RCC 7860 (cell line): Measurements from ENCODE around the gene CADM1.

Experiments used
- DNase-seq: peaks from one replicate; pipeline ENCODE4 v3.0.0-alpha.2; 2015; ENCODE audit warnings: low spot score
- FAIRE-seq: peaks from 2 replicates; lab custom pipeline; 2012; peaks lifted over from hg19 to GRCh38; lab: Jason Lieb, UNC

The CADM1 gene

GRCh38 chr11:115132436-115133228 is 371.6 kb downstream of the CADM1 start:
- FAIRE-seq (no peak), DNase-seq (no peak)

DNA sequence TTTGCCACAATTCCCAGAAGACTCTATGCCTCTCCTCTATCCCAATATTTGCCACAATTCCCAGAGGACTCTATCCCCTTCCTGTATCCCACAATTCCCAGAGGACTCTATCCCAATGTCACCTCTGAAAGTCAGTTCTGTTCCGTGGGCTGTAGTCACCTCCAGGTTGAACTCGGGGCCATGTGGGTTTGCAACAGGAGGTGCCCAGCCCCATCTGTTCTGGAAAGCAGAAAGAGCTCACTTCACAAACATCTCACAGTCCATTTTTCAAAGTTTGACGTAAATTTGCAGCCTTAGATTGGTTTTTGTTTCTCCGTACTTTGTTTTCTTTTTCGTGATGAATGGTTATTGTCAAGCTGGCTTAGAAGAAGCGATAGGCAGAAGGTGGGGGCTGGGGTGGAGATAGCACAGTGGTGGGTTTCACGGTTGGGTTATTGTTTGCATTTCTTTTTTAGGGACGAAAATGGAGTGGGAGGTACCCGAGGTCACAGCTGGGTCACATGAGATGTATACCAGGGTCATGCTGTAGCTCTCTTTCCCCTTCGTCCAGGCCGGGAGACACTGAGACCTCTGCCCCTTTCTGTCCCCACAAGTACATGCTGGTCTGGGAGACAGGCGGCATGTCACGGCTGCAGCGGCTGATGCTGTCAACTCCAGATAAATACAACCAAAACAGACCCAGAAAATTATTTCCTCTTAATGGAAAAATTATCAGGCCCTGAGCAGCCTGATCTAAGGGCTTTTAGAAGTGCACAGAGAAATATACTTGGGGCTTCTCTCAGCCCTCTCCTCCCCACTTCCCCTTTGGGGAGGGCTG is 374.5 kb downstream of the CADM1 start:
- DNase-seq (no peak), FAIRE-seq (no peak)

DNA sequence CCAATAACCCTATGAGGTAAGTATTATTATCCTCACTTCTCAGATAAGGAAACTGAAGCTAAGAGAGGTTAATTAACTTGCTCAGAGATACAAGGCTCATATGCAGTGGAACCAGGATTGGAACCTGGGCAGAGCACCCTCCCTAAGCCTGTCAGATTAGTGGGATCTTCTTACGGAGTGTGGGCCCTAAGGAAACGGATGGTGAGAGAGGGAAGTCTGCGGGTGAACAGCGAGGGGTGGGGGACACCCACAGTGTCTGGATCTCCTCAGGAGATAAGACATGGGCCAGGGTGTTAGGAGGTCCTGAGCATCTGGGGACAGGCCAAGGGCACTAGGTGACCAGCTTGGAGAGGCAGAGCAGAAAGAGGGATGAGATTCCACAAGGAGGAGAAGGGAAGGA is 376.0 kb downstream of the CADM1 start:
- DNase-seq (no peak), FAIRE-seq (no peak)

GRCh38 chr11:115127790-115128189 is 376.4 kb downstream of the CADM1 start:
- DNase-seq (no peak), FAIRE-seq (no peak)

- no peak for DNase-seq
These were observed 377.6 kb downstream of the CADM1 start for GRCh38 chr11:115126515-115127208.

GRCh38 chr11:115126092-115126491 is 378.1 kb downstream of the CADM1 start:
- no peak for DNase-seq
- FAIRE-seq, result no peak

More at GRCh38 chr11:115126515-115127208, 377.6 kb downstream of the CADM1 start:
- FAIRE-seq, result no peak

DNA sequence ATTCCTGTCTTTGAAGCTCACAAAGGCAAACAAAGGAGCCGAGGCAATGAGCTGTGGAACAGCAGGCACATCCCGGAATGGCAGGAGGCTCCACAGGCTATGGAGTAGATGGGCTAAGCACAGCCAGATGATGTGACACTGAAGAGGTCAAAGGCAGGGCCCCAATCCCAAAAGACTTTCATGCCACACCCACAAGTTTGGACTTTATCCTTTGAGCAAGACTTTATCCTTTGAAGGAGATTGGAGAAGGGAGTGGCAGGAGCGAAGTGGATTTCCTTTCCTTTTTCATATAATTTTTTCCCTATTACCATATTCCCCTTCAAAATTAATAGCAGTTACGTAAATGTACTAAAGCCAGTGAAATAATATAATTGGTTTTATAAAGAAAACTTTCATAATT is 379.4 kb downstream of the CADM1 start:
- no peak for FAIRE-seq
- DNase-seq, result no peak

DNA sequence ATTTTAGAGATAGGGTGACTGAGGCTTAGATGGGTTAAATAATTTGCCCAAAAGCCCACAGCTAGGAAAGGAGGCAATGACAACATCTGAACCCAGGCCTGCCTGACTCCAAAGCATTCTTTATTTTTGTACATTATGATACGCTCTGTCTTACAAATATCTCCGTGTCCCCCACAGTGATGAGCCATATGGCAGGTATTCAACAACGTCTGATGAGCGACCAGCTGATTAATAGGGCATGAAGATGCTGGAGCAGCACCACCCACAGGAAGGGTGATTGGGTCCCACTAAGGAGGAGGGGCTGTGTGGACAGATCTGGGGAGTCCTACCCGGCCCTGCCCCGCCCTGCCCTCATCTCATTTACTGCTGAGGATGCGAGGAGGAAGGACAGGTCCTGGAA is 380.6 kb downstream of the CADM1 start:
- no peak for FAIRE-seq

DNA sequence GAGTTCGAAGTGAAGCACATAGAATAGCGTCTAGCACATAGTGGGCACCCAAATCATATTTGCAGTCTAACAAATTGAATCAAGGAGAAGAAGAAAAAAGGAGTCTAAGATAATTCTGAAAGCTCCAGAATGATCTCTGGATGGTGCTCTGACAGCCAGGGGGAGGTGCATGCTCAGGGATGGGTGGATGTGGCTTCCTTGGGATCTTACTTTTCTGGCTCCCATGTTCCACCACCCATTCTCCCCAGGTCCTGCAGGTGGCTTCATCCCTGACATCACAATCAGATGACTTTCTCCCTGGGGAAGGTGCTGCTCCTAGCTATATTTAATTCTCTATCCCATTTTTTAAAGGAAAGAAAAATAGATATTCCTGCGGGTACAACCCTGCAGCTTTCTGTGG is 381.9 kb downstream of the CADM1 start:
- FAIRE-seq, result no peak
- DNase-seq, result no peak

More for the DNA sequence above, 380.6 kb downstream of the CADM1 start:
- no peak for DNase-seq
